Right atrium auricular region (tissue), 2 donors: Measurements from ENCODE around the gene AFAP1. TPM values are rescaled to one million over a fixed set of nuclear protein-coding genes. Genes with fewer than 3 reads are reported as not detected.

Source experiments
- DNase-seq: peaks from one replicate; pipeline ENCODE4 v3.0.0-alpha.2; 2019; ENCODE audit warnings: low spot score
- H3K27ac ChIP-seq, 2 donors: fragments of 200-600 bp; sonication (generic); 1 replicate in 1 of 2; 2 replicates in 1 of 2; pipeline ENCODE4 v1.5.1; 2016 to 2019
- H3K27me3 ChIP-seq, 2 donors: fragments of 200-600 bp; sonication (generic); one replicate each; pipeline versions ENCODE4 v1.5.1 to v1.6.0; 2017 to 2019
- H3K36me3 ChIP-seq: fragments of 200-600 bp; sonication (generic); one replicate; pipeline ENCODE4 v1.5.1; 2016
- H3K4me1 ChIP-seq, 2 donors: fragments of 200-600 bp; sonication (generic); one replicate each; pipeline versions ENCODE4 v1.5.1 to v1.6.0; 2017 to 2019
- H3K4me3 ChIP-seq, 2 donors: fragments of 200-600 bp; sonication (generic); 1 replicate in 1 of 2; 2 replicates in 1 of 2; pipeline ENCODE4 v1.5.1; 2017 to 2019; ENCODE audit warnings: mild to moderate bottlenecking in 1 of 2, moderate library complexity in 1 of 2
- H3K9me3 ChIP-seq, 2 donors: fragments of 200-600 bp; sonication (generic); one replicate each; pipeline ENCODE4 v1.5.1; 2019
- CTCF ChIP-seq, 2 donors: fragments of 200-600 bp; sonication (generic); IDR thresholded peaks; one replicate each; pipeline ENCODE4 v1.5.1; 2019; ENCODE audit warnings: antibody characterized with exemption in 2 of 2
- total RNA-seq, 2 donors: library from RNA; depleted of rRNA; stranded (reverse); fragments of >200 nt; gene quantifications; one replicate each; pipeline ENCODE4 v1.1.0, GENCODE V29; 2016

Gene AFAP1
- total RNA-seq, 2 donors from 2014 or later, result 16.2 to 27.2 TPM

- Histone ChIP-seq H3K36me3 (peaks cover 27% of the 10 kb centered on the region), H3K4me3 (no peak overlapping the region), H3K27me3 (no peaks in the 10 kb centered on the region), H3K9me3 (no peaks in the 10 kb centered on the region), H3K27ac (no peak overlapping the region), H3K4me1 (peaks cover 0 to 33% of the 10 kb centered on the region in 2 donors)
- DNase-seq, result no peak
- no peak for TF ChIP-seq CTCF (IDR thresholded peaks at IDR 0.05)
Observed at GRCh38 chr4:7855731-7856130, 83.9 kb downstream of the AFAP1 start.

GRCh38 chr4:7854697-7855370 lies 84.8 kb downstream of the AFAP1 start:
- no peak for TF ChIP-seq CTCF (IDR thresholded peaks at IDR 0.05)
- Histone ChIP-seq H3K27ac (no peak overlapping the region), H3K27me3 (no peaks in the 10 kb centered on the region), H3K36me3 (peaks cover 30% of the 10 kb centered on the region), H3K4me1 (peaks cover 0 to 33% of the 10 kb centered on the region in 2 donors), H3K9me3 (no peaks in the 10 kb centered on the region), H3K4me3 (no peak overlapping the region)
- DNase-seq, result no peak

- H3K36me3 ChIP-seq, result peaks cover 30% of the 10 kb centered on the region
- peaks cover 0 to 33% of the 10 kb centered on the region in 2 donors for H3K4me1 ChIP-seq
- no peaks in the 10 kb centered on the region for H3K9me3 ChIP-seq
- TF ChIP-seq CTCF (IDR thresholded peaks at IDR 0.05), result no peak
- no peaks in the 10 kb centered on the region for H3K27me3 ChIP-seq
- H3K4me3 ChIP-seq, result no peak overlapping the region
- no peak for DNase-seq
- no peak overlapping the region for H3K27ac ChIP-seq
Observed at GRCh38 chr4:7854216-7854615, 85.4 kb downstream of the AFAP1 start.

- no peak overlapping the region for H3K4me3 ChIP-seq
- H3K36me3 ChIP-seq, result peaks cover 30% of the 10 kb centered on the region
- H3K4me1 ChIP-seq, result peaks cover 0 to 33% of the 10 kb centered on the region in 2 donors
- no peaks in the 10 kb centered on the region for H3K27me3 ChIP-seq
- H3K27ac ChIP-seq, result no peak overlapping the region
- no peak for TF ChIP-seq CTCF (IDR thresholded peaks at IDR 0.05)
- no peak for DNase-seq
- H3K9me3 ChIP-seq, result no peaks in the 10 kb centered on the region
Observed at GRCh38 chr4:7853271-7853670, 86.4 kb downstream of the AFAP1 start.

- peaks cover 30% of the 10 kb centered on the region for H3K36me3 ChIP-seq
- no peaks in the 10 kb centered on the region for H3K9me3 ChIP-seq
- H3K4me3 ChIP-seq, result no peak overlapping the region
- no peak for DNase-seq
- H3K27me3 ChIP-seq, result no peaks in the 10 kb centered on the region
- no peak for TF ChIP-seq CTCF (IDR thresholded peaks at IDR 0.05)
- H3K4me1 ChIP-seq, result peaks cover 0 to 28% of the 10 kb centered on the region in 2 donors
- peak overlapping the region in 1 of 2 donors; percentile 3 for H3K27ac ChIP-seq
Observed at GRCh38 chr4:7852568-7853185, 87.0 kb downstream of the AFAP1 start.
